ENCODE measurements around the gene NFAM1.

NFAM1 gene

GRCh38 chr22:42343531-42344081, 88.6 kb downstream of the NFAM1 start:
- H3K79me2 ChIP-seq (ENCODE audit: insufficient read depth, low read length): peaks cover 34% of the 10 kb centered on the region; the same call in 1 of the 2 replicates
- H3F3A ChIP-seq (ENCODE audit: low read depth): no peaks in the 10 kb centered on the region
- no peaks in the 10 kb centered on the region for H3K27me3 ChIP-seq (ENCODE audit: insufficient read depth, low read length, poor library complexity, severe bottlenecking)
- no peak overlapping the region for H3K4me2 ChIP-seq (ENCODE audit: low read depth, low read length, poor library complexity, severe bottlenecking)
- no peak for TF ChIP-seq CTCF (conservative IDR thresholded peaks at IDR 0.05; ENCODE audit: low read length)
- TF ChIP-seq EZH2phosphoT487 (IDR thresholded peaks at IDR 0.05; ENCODE audit: borderline replicate concordance): no peak
- H2AFZ ChIP-seq (ENCODE audit: low read length): no peak overlapping the region
- H4K20me1 ChIP-seq (ENCODE audit: insufficient read depth, low read length, poor library complexity, severe bottlenecking): no peaks in the 10 kb centered on the region
- no peaks in the 10 kb centered on the region for H3K9me2 ChIP-seq (replicated peaks; ENCODE audit: low read depth, low read length)
- H3K9ac ChIP-seq (ENCODE audit: low read depth, low read length, poor library complexity, severe bottlenecking): no peak overlapping the region
- peak overlapping the region; percentile 65 for H3K4me3 ChIP-seq (ENCODE audit: low read length, poor library complexity, severe bottlenecking)
- peaks cover 19% of the 10 kb centered on the region for H3K4me1 ChIP-seq (ENCODE audit: insufficient read depth, low read length, poor library complexity, severe bottlenecking)
- no peaks in the 10 kb centered on the region for H3K9me3 ChIP-seq (ENCODE audit: insufficient read depth, low read depth, low read length)
- H3K36me3 ChIP-seq (ENCODE audit: insufficient read depth, low read length): no peaks in the 10 kb centered on the region

GRCh38 chr22:42343121-42343454, 89.1 kb downstream of the NFAM1 start:
- Histone ChIP-seq H3K36me3 (ENCODE audit: insufficient read depth, low read length) (no peaks in the 10 kb centered on the region), H4K20me1 (ENCODE audit: insufficient read depth, low read length, poor library complexity, severe bottlenecking) (no peaks in the 10 kb centered on the region), H3K27me3 (ENCODE audit: insufficient read depth, low read length, poor library complexity, severe bottlenecking) (no peaks in the 10 kb centered on the region), H3K4me1 (ENCODE audit: insufficient read depth, low read length, poor library complexity, severe bottlenecking) (peaks cover 19% of the 10 kb centered on the region), H3K79me2 (ENCODE audit: insufficient read depth, low read length) (peaks cover 36% of the 10 kb centered on the region; the same call in 1 of the 2 replicates), H3K4me2 (ENCODE audit: low read depth, low read length, poor library complexity, severe bottlenecking) (peak overlapping the region; percentile 67), H3K9ac (ENCODE audit: low read depth, low read length, poor library complexity, severe bottlenecking) (peak overlapping the region; percentile 35), H3K9me2 (replicated peaks; ENCODE audit: low read depth, low read length) (no peaks in the 10 kb centered on the region), H3K4me3 (ENCODE audit: low read length, poor library complexity, severe bottlenecking) (peak overlapping the region; percentile 65), H2AFZ (ENCODE audit: low read length) (no peak overlapping the region), H3K9me3 (ENCODE audit: insufficient read depth, low read depth, low read length) (no peaks in the 10 kb centered on the region), H3F3A (ENCODE audit: low read depth) (no peaks in the 10 kb centered on the region)
- TF ChIP-seq CTCF (conservative IDR thresholded peaks at IDR 0.05; ENCODE audit: low read length) (no peak), EZH2phosphoT487 (IDR thresholded peaks at IDR 0.05; ENCODE audit: borderline replicate concordance) (no peak)

GRCh38 chr22:42342426-42343120, 89.6 kb downstream of the NFAM1 start:
- H3F3A ChIP-seq (ENCODE audit: low read depth): no peaks in the 10 kb centered on the region
- H3K79me2 ChIP-seq (ENCODE audit: insufficient read depth, low read length): peaks cover 41% of the 10 kb centered on the region; the same call in 1 of the 2 replicates
- no peak for TF ChIP-seq EZH2phosphoT487 (IDR thresholded peaks at IDR 0.05; ENCODE audit: borderline replicate concordance)
- no peak for TF ChIP-seq CTCF (conservative IDR thresholded peaks at IDR 0.05; ENCODE audit: low read length)
- no peaks in the 10 kb centered on the region for H3K9me3 ChIP-seq (ENCODE audit: insufficient read depth, low read depth, low read length)
- H3K9me2 ChIP-seq (replicated peaks; ENCODE audit: low read depth, low read length): no peaks in the 10 kb centered on the region
- peak overlapping the region; percentile 65 for H3K4me3 ChIP-seq (ENCODE audit: low read length, poor library complexity, severe bottlenecking)
- peak overlapping the region; percentile 35 for H3K9ac ChIP-seq (ENCODE audit: low read depth, low read length, poor library complexity, severe bottlenecking)
- no peaks in the 10 kb centered on the region for H3K36me3 ChIP-seq (ENCODE audit: insufficient read depth, low read length)
- peak overlapping the region; percentile 67 for H3K4me2 ChIP-seq (ENCODE audit: low read depth, low read length, poor library complexity, severe bottlenecking)
- no peak overlapping the region for H2AFZ ChIP-seq (ENCODE audit: low read length)
- H3K27me3 ChIP-seq (ENCODE audit: insufficient read depth, low read length, poor library complexity, severe bottlenecking): no peaks in the 10 kb centered on the region
- H4K20me1 ChIP-seq (ENCODE audit: insufficient read depth, low read length, poor library complexity, severe bottlenecking): no peaks in the 10 kb centered on the region
- H3K4me1 ChIP-seq (ENCODE audit: insufficient read depth, low read length, poor library complexity, severe bottlenecking): peaks cover 19% of the 10 kb centered on the region

Data from Loucy (cell line).